SK-N-SH (cell line): ENCODE results near the gene ST7.

Experiments
- CTCF ChIP-seq: fragments of 200-600 bp; sonication (generic); IDR thresholded peaks from 2 replicates; pipeline ENCODE4 v1.6.1; 2017; ENCODE audit warnings: antibody characterized with exemption, mild to moderate bottlenecking, moderate library complexity
- GABPA ChIP-seq: IDR thresholded peaks from 2 replicates; pipeline ENCODE4 v1.4.0; 2012; ENCODE audit warnings: low read depth, mild to moderate bottlenecking
- MXI1 ChIP-seq: IDR thresholded peaks from 2 replicates; pipeline ENCODE4 v1.6.1; 2012; ENCODE audit warnings: mild to moderate bottlenecking, low read depth, low read length, improper control_type of control experiment
- POLR2AphosphoS5 ChIP-seq: IDR thresholded peaks from 2 replicates; pipeline ENCODE4 v1.6.1; 2012; ENCODE audit warnings: low read depth, low read length
- USF1 ChIP-seq: IDR thresholded peaks from 2 replicates; pipeline ENCODE4 v1.4.0; 2012; ENCODE audit warnings: low read depth, borderline replicate concordance
- YY1 ChIP-seq: IDR thresholded peaks from 2 replicates; pipeline ENCODE4 v1.4.0; 2012; ENCODE audit warnings: low read depth, mild to moderate bottlenecking
- TF ChIP-seq, protein P1 (sequence below): IDR thresholded peaks from 2 replicates; pipeline ENCODE4 v1.4.0; 2012; ENCODE audit warnings: low read depth

DNA sequence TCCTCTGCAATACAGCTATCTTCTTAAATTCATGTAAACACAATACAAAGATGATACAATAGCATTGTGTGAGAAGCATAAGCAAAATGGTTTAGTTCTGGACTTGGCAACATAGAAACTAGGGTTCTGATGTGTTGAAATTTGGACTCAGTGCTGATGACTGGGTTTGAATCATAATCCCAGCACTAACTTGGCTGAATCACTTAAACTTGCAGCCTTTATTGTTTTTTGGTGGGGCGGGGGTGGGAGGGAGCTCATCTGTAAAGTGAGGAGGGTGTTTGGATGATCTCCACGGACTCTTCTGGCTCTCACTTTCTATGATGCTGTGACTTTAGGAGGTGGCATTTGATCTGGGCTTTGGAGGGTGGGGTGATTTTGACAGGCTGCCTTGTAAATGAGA lies 211.3 kb downstream of the ST7 start:
- TF ChIP-seq CTCF (no peak), USF1 (no peak), MXI1 (no peak), POLR2AphosphoS5 (no peak), GABPA (no peak), YY1 (no peak)
- TF ChIP-seq, protein P1, sequence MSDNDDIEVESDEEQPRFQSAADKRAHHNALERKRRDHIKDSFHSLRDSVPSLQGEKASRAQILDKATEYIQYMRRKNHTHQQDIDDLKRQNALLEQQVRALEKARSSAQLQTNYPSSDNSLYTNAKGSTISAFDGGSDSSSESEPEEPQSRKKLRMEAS: no peak
